HepG2 (cell line): ENCODE measurements around the gene OR6C65. TPM values are rescaled to one million over a fixed set of nuclear protein-coding genes. Genes with fewer than 3 reads are reported as not detected.

Experiments
- polyA plus RNA-seq, 8 experiments: library from polyadenylated mRNA; depleted of rRNA in 3 of 8; stranded (reverse) in 7 of 8; unstranded in 1 of 8; fragments of >200 nt; fragmentation: Illumina TruSeq in 4 of 8; extraction: Trizol in 4 of 8; gene quantifications; 2 replicates each; pipeline versions ENCODE4 v1.2.1 to v1.2.3, GENCODE V29; 2011 to 2016; ENCODE audit warnings: low read depth in 4 of 8, missing spikeins in 1 of 8, mixed read lengths in 1 of 8; ENCODE audit not compliant: insufficient read depth in 1 of 8
- total RNA-seq, 5 experiments: library from RNA; depleted of rRNA; stranded (reverse); fragments of >200 nt; fragmentation: Illumina TruSeq; extraction: Trizol; gene quantifications; 2 replicates each; pipeline ENCODE4 v1.2.3, GENCODE V29; 2016; ENCODE audit warnings: low read depth in 1 of 5

OR6C65 gene
- total and polyA plus RNA-seq, 2 of the 13 experiments (the other 11 are each of a cell fraction or from before 2014, with no cell fraction given): not detected

Other genes with a start within 250 kb of the OR6C65 start
- gene OR10A7, start 179.5 kb upstream of the OR6C65 start, total RNA-seq (2016; rRNA removed; fragmentation: Illumina TruSeq; extraction: Trizol): not detected in 2 replicates
- gene OR10A7, start 179.5 kb upstream of the OR6C65 start, polyA plus RNA-seq (2011; rRNA removed): not detected in 2 replicates
- gene OR6C74, start 155.9 kb upstream of the OR6C65 start, total RNA-seq (2016; rRNA removed; fragmentation: Illumina TruSeq; extraction: Trizol): not detected in 2 replicates
- gene OR6C74, start 155.9 kb upstream of the OR6C65 start, polyA plus RNA-seq (2011; rRNA removed): not detected in 2 replicates
- not detected in 2 replicates for gene OR6C6, start 104.0 kb upstream of the OR6C65 start, total RNA-seq (2016; rRNA removed; fragmentation: Illumina TruSeq; extraction: Trizol)
- gene OR6C6, start 104.0 kb upstream of the OR6C65 start, polyA plus RNA-seq (2011; rRNA removed): not detected in 2 replicates
- gene OR6C1, start 86.2 kb upstream of the OR6C65 start, total RNA-seq (2016; rRNA removed; fragmentation: Illumina TruSeq; extraction: Trizol): not detected in 2 replicates
- not detected in 2 replicates for gene OR6C1, start 86.2 kb upstream of the OR6C65 start, polyA plus RNA-seq (2011; rRNA removed)
- gene OR6C3, start 69.8 kb upstream of the OR6C65 start, total RNA-seq (2016; rRNA removed; fragmentation: Illumina TruSeq; extraction: Trizol): not detected in 2 replicates
- not detected in 2 replicates for gene OR6C3, start 69.8 kb upstream of the OR6C65 start, polyA plus RNA-seq (2011; rRNA removed)
- not detected in 2 replicates for gene OR6C75, start 37.6 kb upstream of the OR6C65 start, total RNA-seq (2016; rRNA removed; fragmentation: Illumina TruSeq; extraction: Trizol)
- not detected in 2 replicates for gene OR6C75, start 37.6 kb upstream of the OR6C65 start, polyA plus RNA-seq (2011; rRNA removed)
- gene OR6C76, start 25.7 kb downstream of the OR6C65 start, total RNA-seq (2016; rRNA removed; fragmentation: Illumina TruSeq; extraction: Trizol): not detected in 2 replicates
- not detected in 2 replicates for gene OR6C76, start 25.7 kb downstream of the OR6C65 start, polyA plus RNA-seq (2011; rRNA removed)
- gene OR6C2, start 43.5 kb downstream of the OR6C65 start, total RNA-seq (2016; rRNA removed; fragmentation: Illumina TruSeq; extraction: Trizol): not detected in 2 replicates
- not detected in 2 replicates for gene OR6C2, start 43.5 kb downstream of the OR6C65 start, polyA plus RNA-seq (2011; rRNA removed)
- gene OR6C70, start 69.6 kb downstream of the OR6C65 start, total RNA-seq (2016; rRNA removed; fragmentation: Illumina TruSeq; extraction: Trizol): not detected in 2 replicates
- gene OR6C70, start 69.6 kb downstream of the OR6C65 start, polyA plus RNA-seq (2011; rRNA removed): not detected in 2 replicates
- gene OR6C68, start 91.8 kb downstream of the OR6C65 start, total RNA-seq (2016; rRNA removed; fragmentation: Illumina TruSeq; extraction: Trizol): not detected in 2 replicates
- not detected in 2 replicates for gene OR6C68, start 91.8 kb downstream of the OR6C65 start, polyA plus RNA-seq (2011; rRNA removed)
- gene OR6C4, start 149.1 kb downstream of the OR6C65 start, total RNA-seq (2016; rRNA removed; fragmentation: Illumina TruSeq; extraction: Trizol): not detected in 2 replicates
- gene OR6C4, start 149.1 kb downstream of the OR6C65 start, polyA plus RNA-seq (2011; rRNA removed): not detected in 2 replicates
- gene OR2AP1, start 171.9 kb downstream of the OR6C65 start, total RNA-seq (2016; rRNA removed; fragmentation: Illumina TruSeq; extraction: Trizol): not detected in 2 replicates
- gene OR2AP1, start 171.9 kb downstream of the OR6C65 start, polyA plus RNA-seq (2011; rRNA removed): not detected in 2 replicates
- not detected in 2 replicates for gene OR10P1, start 236.4 kb downstream of the OR6C65 start, total RNA-seq (2016; rRNA removed; fragmentation: Illumina TruSeq; extraction: Trizol)
- gene OR10P1, start 236.4 kb downstream of the OR6C65 start, polyA plus RNA-seq (2011; rRNA removed): not detected in 2 replicates